ENCODE data around the gene PAM. TPM values are rescaled to one million over a fixed set of nuclear protein-coding genes. Genes with fewer than 3 reads are reported as not detected.
"Not testable (repeated sequence)": the region's sequence is repeated elsewhere in the genome, so short reads cannot be mapped to it uniquely, and the experiment has no call there.

The PAM gene
- total RNA-seq, 1 donor from 2014 or later, result 1,055 TPM

GRCh38 chr5:102874054-102874453, 118.9 kb downstream of the PAM start:
- DNase-seq (no peak), ATAC-seq (no peak)
- intact Hi-C loops (cut with micrococcal nuclease), result no loop called here

GRCh38 chr5:102875721-102876123, 120.6 kb downstream of the PAM start:
- DNase-seq, result no peak
- ATAC-seq, result no peak
- intact Hi-C loops (cut with micrococcal nuclease), result no loop called here

DNA sequence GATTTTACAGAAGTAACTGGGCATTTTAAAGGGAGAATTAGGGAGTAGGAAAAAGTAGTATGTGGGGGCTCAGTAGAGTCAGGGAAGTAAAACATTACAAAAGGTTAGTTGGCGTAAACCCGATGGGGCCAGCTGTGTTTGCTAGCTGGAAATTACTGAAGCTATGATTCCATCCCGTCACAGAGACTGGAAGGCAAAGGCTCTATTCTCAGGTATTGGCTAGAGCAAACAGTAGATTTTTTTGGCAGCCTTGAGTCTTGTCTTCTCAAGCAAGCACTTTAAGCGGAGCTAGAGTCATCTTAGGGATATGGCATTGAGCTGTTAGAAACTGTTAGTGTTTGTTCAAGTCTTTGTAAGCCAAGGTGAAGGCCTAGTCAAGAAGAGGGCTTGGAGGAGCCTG, 121.5 kb downstream of the PAM start:
- ATAC-seq (peak; percentile 35), DNase-seq (no peak)
- intact Hi-C loops (cut with micrococcal nuclease), result no loop called here

DNA sequence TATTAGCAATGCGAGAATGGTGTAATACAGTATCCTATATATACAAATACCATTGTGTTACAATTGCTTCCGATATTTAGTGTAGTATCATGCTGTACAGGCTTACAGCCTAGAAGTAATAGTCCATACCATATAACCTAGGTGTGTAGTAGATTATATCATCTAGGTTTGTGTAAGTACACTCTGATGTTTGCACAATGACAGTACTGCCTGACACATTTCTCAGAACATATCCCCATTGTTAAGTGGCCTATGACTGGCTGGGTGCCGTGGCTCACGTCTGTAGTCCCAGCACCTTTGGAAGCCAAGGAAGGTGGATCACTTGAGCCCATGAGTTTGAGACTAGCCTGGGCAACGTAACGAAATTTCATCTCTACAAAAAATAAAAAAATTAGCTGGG, 124.6 kb downstream of the PAM start:
- intact Hi-C loops (cut with micrococcal nuclease), result no loop called here
- no peak for ATAC-seq
- DNase-seq, result no peak

- DNase-seq (no peak), ATAC-seq (no peak)
- intact Hi-C loops (cut with micrococcal nuclease), result no loop called here
These were observed 131.5 kb downstream of the PAM start for GRCh38 chr5:102886586-102886985.

- no peak for ATAC-seq
- no peak for DNase-seq
- intact Hi-C loops (cut with micrococcal nuclease), result no loop called here
These were observed 133.4 kb downstream of the PAM start for GRCh38 chr5:102888483-102888882.

- ATAC-seq (peak; percentile 60), DNase-seq (no peak)
- intact Hi-C loops (cut with micrococcal nuclease), result no loop called here
These were observed 133.9 kb downstream of the PAM start for GRCh38 chr5:102889033-102889432.

- intact Hi-C loops (cut with micrococcal nuclease), result no loop called here
- DNase-seq (no peak), ATAC-seq (no peak)
These were observed 135.0 kb downstream of the PAM start for GRCh38 chr5:102890133-102890532.

- no peak for DNase-seq
- no peak for ATAC-seq
- intact Hi-C loops (cut with micrococcal nuclease), result no loop called here
These were observed 136.1 kb downstream of the PAM start for GRCh38 chr5:102891175-102891574.

GRCh38 chr5:102893942-102894341, 138.8 kb downstream of the PAM start:
- intact Hi-C loops (cut with micrococcal nuclease), result no loop called here
- ATAC-seq, result peak; percentile 22
- DNase-seq, result no peak

GRCh38 chr5:102895234-102895633, 140.1 kb downstream of the PAM start:
- DNase-seq, result no peak
- ATAC-seq, result no peak
- intact Hi-C loops (cut with micrococcal nuclease), result no loop called here

- intact Hi-C loops (cut with micrococcal nuclease), result no loop called here
- ATAC-seq, result no peak
These were observed 140.9 kb downstream of the PAM start for GRCh38 chr5:102895976-102896375.

DNA sequence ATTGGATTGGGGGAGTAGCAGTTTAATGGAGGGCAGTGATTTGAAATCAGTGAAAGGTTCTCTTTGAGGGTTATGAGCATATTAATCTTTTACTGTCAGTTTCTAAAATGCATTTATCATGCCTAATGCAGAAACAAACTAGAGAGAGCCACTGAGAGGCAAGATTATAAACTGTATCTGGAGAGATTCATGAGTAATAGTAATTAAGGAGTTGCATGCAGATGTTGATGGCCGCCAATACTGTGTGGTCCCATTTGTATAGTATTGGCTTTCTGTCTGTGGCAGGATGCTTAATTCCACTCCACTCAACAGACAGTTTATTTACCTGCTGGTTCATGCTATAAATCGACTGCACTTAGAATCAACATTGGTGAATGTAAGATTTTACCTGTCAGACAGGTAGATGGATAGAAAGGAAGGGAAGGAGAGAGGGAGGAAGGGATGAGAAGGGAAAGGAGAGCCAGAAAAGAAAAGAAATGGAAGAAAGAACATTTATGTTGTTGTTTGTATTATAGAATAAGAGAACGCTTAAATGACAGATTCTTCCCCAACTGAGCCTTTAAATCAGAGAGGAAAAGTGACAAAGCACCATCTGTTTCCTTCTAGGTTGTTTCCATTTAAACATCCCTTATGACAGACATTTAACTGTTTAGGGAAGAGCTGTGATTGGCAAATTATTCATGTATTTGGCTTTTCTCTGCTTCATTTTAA, 146.5 kb downstream of the PAM start:
- intact Hi-C loops (cut with micrococcal nuclease), result no loop called here

More at GRCh38 chr5:102895976-102896375, 140.9 kb downstream of the PAM start:
- DNase-seq, result no peak

DNA sequence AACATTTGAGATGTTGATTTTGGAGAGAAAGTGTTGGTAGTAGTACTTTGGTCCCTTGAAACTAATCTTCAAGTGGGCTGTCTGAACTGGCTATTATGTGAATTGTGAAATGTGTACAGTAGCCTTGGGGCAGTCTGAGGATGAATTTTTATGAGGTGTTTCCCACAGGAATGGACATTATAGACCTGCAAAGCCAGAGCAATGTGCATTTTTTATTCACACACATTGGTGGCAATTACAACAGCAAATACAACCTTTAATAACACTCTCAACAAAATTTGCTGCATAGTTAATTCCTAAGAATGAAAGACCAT, 147.0 kb downstream of the PAM start:
- DNase-seq (no peak), ATAC-seq (no peak)
- intact Hi-C loops (cut with micrococcal nuclease), result no loop called here

More for the DNA sequence above, 146.5 kb downstream of the PAM start:
- no peak for ATAC-seq
- DNase-seq, result no peak

- no peak for DNase-seq
- no peak for ATAC-seq
- intact Hi-C loops (cut with micrococcal nuclease), result no loop called here
These were observed 147.5 kb downstream of the PAM start for GRCh38 chr5:102902647-102903046.

- peak; percentile 77 for ATAC-seq
- intact Hi-C loops (cut with micrococcal nuclease), result no loop called here
- no peak for DNase-seq
These were observed 148.2 kb downstream of the PAM start for GRCh38 chr5:102903074-102903871.

DNA sequence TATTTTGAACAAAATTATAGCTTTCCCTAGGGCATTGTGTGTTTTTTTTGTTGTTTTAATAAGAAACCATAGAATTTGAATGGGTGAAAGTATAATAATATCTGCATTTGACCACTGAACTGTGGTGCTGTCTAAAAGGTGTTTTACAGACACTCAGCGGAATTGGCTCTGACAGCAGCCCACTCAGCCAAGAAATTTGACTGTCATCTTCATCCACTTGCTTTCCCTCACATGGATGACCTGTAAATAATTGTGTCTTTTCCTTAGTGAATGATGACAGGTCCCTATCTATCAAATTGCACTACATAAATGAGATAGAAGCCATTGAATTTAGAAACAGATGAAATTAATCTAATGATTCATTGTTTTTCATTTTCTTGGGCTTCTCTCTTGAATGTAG, 150.0 kb downstream of the PAM start:
- ATAC-seq (no peak), DNase-seq (no peak)
- intact Hi-C loops (cut with micrococcal nuclease), result no loop called here

- DNase-seq; ATAC-seq; intact Hi-C loops (cut with micrococcal nuclease): not testable (repeated sequence)
These were observed 152.0 kb downstream of the PAM start for GRCh38 chr5:102907099-102907498.

GRCh38 chr5:102910240-102911226, 155.4 kb downstream of the PAM start:
- ATAC-seq, result peak; percentile 34

DNA sequence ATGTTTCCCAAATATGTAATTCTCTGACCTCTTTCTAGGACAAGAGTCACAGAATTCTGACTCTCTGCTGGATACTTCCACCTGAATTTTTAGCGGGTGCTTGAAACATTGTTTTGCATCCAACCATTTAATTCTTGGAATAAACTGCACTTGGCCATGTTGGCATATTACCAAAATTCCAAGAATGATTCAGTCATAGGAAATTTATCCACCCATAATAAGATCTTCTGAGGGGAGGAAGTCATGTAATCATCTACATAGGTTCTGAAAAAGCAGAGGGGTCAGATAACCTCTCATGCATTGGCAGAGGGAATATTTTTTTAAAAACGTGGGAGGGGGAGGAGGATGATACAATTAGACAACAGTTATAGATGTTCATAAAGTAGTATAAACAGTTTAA, 156.9 kb downstream of the PAM start:
- DNase-seq (no peak), ATAC-seq (peak; percentile 55)
- intact Hi-C loops (cut with micrococcal nuclease), result no loop called here

More at GRCh38 chr5:102910240-102911226, 155.4 kb downstream of the PAM start:
- DNase-seq, result no peak
- intact Hi-C loops (cut with micrococcal nuclease), result no loop called here

All from left ventricle myocardium superior (tissue), 1 donor.